Activated CD4-positive, alpha-beta T cell treated with anti-CD3 and anti-CD28 coated beads, Interleukin-2, amount 50 U/mL, for 24 hours (primary cell): Measurements from ENCODE around the gene MKNK1.

Experiments used
- DNase-seq, 2 donors: peaks; one replicate each; pipeline ENCODE4 v3.0.0-alpha.2; 2020; ENCODE audit warnings: low read depth in 1 of 2, low spot score in 1 of 2

The MKNK1 gene

DNA sequence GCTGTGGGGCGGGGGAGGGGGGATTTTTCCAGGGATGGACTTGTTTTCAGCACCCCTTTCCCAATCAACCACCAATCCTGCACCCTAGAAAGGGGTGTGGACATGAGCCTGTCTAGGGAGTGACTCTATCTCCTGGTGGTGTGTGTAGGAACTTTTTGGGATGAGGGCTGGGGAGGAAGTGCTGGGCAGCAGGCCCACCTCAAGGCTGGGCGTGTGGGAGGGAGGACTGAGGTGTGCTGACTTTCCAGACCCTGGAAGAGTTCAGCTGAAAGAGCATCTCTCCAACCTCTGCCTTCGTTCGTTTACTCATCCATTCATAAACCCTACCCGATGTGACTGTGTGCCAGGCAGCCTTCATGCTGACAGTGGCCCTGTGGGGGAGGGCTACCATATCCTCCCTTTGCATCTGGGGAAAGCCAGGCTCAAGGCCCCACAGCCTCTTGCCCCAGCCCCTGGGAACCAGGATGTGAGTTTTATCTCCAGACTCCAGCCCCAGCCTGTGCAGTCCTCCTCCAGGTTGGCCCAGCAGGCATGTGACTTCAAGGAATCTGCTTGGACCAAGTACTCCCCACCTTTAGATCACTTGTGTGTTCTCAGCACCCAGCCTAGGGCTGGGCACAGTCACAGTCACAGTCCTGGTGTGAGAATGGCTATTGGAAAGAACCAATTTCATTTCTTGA is 59.4 kb downstream of the MKNK1 start:
- DNase-seq, result no peak

DNA sequence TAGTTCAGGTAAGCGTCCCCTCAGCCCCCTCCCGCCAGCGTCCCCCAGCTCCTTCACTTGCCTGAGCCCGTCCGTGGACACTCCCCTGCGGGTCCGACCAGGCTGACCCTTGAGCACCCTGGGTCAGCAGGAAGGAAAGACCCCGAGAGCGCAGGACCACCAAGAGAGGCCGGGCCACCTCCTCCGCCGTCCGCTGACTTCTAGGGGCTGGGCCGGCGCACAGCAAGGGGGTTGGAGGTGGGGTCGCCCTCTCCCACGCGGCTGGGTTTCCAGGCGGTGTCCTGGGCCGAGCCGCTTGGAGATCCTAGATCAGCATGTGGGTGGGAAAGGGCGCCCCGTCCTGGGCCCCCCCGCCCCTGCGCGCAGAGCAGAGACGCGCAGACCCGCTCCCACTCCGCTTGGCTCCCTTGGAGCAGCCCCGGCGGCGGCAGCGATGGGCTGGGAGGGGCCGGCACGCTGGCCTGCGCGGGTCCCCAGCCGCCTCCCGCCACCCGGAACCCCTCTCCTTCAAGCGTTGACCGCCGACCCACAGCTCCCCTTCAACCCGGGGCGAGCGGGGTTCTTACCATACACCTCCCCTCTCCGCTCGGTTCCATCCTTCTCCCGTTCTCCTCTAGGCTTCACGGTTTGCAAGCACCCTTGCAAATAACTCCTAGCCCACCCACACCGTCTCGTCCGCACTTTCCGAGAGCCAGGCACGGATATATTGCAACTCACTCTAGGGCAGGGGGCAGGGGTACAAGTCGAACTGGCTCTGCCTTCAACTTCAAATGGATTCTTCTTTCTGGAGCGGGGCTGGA is 60.1 kb downstream of the MKNK1 start:
- no peak for DNase-seq

DNA sequence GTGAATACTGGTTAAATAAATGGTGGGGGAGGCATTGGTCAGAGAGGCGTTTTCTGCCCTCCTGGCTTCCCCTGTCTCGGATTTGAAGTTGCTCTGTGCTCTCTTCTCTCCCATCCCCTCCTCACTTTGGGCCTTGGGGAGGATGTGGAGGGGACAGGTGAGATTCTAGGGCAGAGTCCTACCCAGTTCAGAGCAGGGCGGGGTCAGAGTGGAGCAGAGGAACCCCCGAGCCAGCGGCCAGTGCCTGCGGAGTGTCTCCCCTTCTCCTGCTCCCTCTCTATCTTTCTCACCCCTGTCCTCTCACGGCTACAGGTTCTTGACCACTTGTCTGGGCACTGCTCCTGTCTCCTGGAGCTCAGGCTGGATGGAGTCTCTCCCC is 60.7 kb downstream of the MKNK1 start:
- DNase-seq, result no peak

DNA sequence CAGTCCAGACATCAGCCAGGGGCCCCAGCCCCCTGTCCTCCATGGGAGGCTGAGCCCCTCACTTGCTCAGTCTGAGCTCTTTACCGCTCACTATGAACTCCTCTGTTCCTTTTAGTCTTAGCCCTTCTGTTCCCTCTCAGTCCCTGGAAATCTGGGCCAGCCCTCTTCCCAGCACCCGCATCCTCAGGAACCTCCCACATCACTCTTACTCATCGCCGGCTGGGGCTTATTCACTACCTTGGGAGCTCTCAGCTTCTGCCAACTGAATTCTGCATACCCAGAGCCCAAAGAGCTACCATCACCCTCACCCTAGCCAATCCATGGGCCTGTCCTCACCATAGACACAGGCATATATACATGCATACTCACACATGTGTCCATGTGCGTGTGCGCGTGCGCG is 64.1 kb downstream of the MKNK1 start:
- no peak for DNase-seq

DNA sequence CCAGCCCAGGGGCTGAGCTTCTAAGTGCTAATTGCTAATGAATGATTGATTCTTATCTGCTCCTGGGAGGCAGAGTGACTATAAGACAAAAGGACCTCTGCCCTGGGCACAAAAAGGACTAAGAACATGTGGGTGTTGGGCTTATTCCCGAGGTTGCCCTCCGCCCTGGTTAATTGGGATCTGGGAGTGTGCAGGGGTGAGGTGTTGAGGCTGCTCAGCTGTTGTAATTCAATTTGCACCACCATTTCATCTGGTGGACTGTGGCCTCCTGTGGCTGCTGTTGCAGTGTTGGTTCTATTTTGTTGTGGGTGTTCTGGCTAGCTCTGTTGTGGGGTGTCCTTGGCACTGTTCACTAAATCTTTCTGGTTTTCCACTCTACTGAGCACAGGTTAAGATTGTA is 65.9 kb downstream of the MKNK1 start:
- DNase-seq, result no peak

DNA sequence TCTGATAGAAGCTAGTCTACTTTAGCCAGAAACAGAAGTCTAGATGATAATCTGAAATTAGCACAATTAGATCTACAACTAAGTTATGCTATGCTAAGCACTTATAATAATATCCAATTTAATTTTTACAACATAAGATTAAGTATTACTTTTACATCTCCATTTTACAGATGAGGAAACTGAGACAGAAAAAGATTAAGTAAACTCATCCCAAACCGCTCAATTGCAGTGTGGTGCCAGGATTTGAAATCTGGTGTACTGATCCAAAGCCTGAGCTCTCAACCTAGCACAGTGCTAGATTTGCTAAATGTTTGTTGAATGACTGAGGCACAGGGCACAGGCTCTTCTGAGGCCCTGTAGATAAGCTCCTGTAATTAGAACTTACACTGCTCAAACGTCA is 66.4 kb downstream of the MKNK1 start:
- DNase-seq, result no peak

DNA sequence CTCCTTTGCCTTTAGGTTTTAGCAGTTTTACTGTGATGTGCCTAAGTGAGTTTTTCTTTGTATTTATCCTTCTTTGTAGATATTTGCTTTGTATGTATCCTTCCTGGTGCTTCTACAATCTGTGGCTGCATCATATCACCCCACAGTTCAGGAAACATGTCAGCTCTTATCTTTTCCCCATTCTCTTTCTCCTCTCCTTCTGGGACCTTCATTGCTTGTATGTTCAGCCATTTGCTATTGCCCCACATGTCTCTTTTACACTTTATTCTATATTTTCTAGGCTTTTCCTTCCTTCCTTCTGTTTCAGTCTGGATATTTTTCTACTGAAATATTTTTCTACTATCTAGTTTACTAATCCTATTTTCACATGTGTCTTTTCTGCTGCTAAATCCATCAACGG is 67.5 kb downstream of the MKNK1 start:
- DNase-seq, result no peak

DNA sequence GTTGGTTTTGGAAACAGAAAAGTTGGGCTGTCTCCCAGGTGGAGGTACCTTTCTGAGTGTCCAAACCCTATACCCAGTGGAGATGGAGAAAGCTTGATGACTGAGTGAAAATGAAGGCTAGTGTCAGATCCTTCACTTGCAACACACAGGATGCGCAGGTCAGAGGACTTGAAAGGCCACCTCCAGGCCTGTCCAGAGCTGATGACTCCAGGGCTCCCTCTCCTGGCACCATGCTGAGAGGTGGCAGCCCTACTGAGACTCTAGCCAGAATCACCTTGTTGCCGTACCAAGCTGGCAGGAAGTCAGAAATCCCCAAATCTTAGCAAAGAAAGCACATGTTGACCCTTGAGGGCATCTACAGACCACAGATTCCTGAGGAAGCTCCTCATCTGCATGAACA is 69.0 kb downstream of the MKNK1 start:
- DNase-seq, result no peak

DNA sequence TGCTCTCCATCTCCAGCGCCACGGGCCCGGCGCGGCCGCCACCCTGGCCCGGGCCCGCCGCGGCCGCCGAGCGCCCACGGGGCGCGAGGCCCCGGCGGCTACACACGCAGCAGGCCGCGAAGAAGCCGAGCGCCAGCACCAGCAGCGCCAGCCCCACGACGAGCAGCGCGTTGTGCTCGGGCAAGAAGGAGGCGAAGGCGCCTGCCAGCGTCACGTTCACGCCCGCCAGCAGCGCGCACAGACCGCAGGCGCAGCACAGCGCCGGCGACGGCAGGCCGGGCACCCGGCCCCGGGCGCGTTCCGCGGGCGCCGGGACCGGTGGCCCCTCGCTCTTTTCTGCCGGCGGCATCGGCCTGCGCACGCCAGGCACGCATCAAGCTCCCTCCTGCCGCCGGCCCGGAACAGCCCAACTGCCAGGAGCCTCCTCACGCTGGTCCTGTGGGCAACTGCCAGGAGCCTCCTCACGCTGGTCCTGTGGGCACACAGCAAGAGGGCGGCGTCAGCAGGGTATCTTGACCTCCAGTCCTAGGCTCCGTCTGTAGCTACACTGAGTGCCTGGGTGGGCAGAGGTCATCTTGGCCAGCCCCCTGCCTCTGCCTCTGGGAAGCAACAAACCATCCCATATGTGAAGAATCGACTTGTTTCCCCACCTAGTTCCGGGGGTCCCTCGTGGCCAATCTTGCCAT is 70.7 kb downstream of the MKNK1 start:
- peak; percentile 13 to 21 for DNase-seq

DNA sequence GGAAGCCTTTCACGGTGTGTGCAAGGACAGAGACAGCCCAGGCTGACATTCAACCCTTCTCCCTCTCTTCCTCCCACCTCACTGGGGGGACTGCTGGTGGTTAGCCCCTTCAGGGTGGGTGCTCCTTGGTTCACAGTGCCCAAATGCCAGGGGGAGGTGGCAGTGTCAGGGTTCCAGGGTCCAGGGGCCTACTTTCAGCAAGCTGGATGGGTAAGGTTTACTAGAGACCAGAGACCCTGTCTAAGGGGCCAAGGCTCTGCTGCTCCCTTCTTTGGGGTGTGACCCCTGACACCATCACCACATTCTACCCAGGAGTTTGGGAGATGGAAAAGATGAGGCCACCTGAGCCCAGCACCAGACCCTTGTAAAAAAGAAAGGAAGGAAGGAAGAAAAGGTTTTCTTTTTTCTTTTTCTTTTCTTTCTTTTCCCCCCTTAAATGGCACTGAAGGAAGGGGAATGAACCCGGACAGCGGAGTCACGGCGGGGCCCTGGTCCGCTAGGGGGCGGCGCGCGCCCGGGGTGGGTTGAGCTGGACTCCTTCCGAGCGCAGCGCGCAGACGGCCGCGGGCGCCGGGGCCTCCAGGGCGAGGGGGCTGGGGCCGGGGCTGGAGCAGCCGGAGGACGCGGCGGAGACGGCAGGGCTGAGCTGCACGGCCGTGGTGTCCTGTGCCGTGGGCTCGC is 71.4 kb downstream of the MKNK1 start:
- peak; percentile 39 to 46 for DNase-seq

DNA sequence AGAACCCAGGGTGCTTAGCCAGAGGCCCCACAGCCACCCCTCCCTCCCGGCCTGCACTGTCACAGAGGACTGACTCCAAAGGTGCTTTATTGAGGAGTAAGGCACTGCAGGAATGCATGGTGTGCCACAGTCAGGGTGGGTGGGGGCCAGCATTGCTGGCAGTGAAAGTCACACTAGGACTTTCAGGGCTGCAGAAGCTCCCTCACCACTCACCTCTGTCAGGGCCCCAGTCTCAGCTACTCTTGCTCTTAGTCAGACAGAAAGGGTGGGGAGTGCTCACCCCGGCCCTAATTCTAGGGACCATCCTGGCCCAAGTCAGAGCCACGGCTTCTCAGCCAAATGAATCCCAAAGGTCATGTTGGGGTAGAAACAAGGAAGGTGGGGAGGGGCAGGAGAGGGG is 72.0 kb downstream of the MKNK1 start:
- no peak for DNase-seq

DNA sequence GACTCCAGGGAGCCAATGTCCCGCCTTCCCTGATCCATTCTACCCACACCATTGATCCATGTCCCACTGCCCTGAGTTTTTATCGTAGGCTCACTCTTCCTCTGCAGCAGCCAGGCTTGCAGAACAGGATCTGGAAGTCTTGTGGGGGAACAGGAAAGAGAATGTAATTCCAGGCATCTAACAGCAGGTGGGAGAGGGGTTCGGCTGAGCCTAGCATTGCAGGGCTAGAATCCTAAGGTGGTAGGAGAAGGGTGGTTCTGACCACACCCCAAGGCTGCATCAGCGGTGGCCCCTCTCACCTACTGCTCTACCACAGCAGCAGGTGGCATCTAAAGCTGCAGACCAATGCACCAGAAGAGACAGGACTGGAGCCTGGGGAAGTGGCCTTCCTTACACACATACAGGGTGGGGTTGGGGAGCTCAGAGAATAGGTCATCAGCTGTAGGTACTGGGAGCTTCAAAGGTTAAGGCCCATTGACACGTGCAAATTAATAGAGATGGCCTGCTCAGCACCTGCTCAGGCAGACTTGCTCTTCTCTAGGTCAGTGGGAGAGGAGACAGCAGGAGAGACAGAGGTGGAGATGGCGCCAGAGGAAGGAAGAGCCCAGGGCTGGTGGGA is 73.2 kb downstream of the MKNK1 start:
- no peak for DNase-seq

DNA sequence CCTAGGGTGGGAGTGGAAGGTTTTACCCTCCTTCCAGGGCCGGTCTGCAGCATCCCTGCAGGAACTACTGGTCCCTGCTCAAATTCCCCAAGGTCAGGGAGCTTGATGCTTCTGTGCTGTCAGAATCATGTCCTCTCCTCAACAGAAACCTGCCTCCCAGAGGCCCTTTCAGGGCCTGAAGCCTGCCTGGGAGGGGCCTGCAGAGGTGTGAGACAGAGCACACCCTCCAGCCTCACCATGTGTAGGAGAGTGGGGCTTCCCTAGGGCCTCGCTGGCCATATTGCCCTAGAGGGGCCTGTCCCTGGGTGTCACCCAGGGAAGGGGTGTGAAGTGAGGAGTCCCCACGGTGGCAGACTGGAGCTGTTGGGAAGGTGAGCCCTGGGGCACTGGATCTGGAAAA is 73.8 kb downstream of the MKNK1 start:
- no peak for DNase-seq

DNA sequence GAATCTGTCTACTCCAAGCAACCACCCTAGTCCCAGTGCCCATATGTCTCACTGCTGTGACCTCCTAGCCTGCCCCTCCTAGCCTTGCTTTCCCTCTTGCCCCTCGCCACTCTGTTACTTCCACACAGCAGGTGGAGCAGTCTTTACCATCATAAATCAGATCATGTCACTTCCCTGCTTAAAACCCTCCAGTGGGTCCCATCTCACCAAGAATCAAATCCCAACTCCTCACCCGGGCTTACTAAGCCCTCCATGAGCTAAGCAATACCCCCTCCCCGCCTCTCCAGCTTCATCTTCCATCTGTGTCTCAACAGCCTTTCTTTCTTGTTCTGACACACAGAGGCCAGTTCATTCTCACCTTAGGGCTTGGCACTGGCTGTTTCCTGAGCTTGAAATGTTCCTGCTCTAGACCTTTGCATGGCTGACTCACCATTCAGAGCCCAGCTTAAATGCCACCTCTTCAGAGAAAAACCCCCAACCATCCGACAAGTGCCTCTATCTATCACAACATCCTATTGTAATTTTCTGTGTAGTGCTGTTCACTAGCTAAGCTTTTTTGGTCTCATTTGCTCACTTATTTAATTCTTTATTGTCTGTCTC is 74.9 kb downstream of the MKNK1 start:
- DNase-seq, result no peak

DNA sequence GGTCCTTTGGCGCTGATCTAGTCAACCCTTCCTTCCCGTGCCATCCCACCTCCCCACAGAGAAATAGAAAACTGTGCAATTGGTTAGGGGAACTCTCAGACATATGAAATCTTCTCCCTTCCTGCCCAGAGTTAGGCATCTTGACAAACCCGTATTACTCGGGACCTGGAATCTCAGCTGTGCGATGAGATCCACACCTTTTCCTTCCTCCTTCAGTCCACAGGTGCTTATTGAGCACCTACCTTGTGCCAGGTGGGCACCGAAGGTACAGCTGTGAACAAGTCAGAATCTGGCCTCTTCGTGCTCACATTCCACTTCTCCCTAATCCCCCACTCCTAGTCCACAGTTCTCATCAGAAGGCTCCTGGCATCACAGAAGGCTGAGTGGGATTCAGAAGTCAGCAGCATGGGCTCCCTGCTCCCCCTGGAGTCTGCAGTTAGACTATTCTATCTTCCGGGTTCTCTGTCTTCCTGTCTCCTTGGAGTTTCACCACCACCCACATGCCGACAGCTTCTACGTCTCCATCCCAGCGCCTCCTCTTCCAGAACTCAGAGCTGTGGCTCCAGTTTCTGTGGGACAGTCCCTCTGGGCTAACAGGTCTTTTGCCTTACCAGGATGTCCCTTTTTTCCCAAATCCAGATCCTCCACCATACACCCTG is 75.6 kb downstream of the MKNK1 start:
- no peak for DNase-seq

DNA sequence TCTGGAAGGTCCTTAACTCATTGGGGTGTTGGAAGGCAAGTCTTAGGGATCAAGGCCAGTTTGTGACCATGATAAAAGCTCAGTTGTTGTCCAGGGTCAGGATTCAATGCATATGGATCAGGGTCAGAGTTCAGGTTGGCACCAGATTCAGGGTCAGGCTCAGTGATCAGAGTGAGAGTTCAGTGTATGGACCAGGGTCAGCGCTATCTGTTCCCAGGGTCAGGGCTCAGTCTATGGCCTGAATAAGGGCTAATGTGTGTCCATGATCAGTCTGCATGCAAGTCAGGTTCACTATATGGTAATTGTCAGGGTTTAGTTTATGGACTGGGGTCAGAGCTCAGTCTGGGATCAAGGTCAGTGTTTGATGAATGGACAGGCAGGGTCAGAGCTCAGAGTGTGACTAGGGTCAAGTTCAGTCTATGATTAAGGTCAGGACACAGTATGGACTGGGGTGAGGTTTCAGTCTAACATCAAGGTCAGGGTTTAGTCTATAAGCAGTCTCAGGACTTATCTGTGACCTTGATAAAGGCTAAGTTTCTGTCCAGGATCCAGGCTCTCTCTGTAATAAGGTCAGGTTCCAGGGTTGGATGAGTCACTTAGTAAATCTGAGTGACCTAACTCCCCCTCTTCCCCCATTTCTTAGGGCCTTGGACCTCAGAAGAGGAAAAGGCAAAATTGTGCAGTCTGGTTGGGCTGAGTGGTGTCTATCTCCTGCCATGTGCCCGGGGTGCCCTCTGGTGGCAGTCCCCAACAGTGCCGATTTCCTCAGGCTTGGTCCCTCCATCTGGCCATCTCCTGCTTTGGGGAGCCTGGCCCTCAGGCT is 76.4 kb downstream of the MKNK1 start:
- DNase-seq, result peak; percentile 57 to 60

DNA sequence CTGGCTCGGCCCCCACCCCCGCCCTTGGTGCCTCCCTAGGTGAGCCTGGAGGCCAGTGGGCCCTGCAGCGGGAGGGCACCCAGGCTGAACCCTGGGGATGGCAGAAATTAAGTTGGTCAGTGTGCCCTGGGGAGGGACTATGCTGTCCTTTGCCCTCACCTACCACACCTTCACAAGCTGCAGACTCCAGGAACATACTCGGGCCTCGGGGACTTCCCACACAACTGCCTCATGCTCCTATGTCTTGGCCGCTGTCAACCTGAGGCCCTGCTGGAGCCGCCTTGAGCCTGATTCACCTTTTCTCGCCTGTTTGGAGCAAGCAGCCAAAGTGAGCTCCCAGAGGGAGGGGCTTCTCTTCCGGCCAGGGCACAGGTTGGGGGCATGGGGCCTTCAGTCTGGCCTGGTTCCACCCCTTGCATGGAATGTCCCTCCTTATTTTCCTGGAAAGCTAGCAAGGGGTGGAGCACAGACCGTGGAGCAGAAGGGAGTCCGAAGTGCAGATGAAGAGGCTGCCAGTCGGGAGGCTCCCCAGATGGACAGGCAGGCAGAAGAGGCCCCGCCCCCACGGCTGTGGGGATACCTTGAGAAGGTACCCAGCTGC is 77.3 kb downstream of the MKNK1 start:
- DNase-seq, result no peak

DNA sequence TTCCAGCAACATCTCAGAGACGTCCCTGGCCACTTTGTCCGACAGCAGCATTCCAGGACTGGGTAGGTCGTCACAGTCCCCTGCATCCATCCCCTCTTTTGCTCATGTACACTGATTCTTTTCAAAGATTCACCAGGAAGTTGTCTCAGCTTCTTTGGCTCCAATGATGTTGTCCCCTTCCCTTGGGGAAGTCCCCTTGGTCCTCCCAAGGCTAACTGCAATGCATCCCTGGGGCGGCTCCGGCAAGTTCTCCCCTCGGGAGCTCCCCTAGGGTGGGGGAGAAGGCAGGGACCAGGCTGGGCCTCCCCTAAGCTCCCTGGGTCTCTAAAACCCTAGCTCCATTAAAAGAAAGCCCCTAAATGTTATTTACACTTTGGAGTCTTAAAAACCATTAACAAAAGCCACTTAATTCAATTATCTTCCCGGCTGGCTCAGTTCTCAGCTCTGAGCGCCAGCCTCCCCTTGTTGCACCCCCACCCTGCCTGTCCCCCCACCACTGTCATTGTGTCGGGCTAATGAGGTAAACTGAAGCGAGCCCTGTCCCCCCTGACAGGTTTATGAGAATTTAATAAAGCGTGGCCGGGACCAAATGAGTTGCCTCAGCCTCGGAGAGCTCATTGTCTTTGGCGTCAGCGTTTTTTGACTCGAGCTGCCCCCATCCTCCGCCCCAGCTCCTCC is 77.9 kb downstream of the MKNK1 start:
- DNase-seq, result no peak
